ENCODE data around the gene MYO7A.
A peak's percentile ranks its signal among the peaks of the same experiment; 100 is the strongest.

Gene MYO7A

GRCh38 chr11:77083566-77084245 lies 44.3 kb upstream of the MYO7A start:
- peak overlapping the region; percentile 73 for H3K4me3 ChIP-seq (ENCODE audit: low read length, poor library complexity, severe bottlenecking)
- H3K79me2 ChIP-seq (ENCODE audit: insufficient read depth, low read length) = peaks cover 20% of the 10 kb centered on the region; the same call in 1 of the 2 replicates
- peak overlapping the region; percentile 89 for H3K4me2 ChIP-seq (ENCODE audit: low read depth, low read length, poor library complexity, severe bottlenecking)
- H3F3A ChIP-seq (ENCODE audit: low read depth) = no peaks in the 10 kb centered on the region
- TF ChIP-seq, protein P1, sequence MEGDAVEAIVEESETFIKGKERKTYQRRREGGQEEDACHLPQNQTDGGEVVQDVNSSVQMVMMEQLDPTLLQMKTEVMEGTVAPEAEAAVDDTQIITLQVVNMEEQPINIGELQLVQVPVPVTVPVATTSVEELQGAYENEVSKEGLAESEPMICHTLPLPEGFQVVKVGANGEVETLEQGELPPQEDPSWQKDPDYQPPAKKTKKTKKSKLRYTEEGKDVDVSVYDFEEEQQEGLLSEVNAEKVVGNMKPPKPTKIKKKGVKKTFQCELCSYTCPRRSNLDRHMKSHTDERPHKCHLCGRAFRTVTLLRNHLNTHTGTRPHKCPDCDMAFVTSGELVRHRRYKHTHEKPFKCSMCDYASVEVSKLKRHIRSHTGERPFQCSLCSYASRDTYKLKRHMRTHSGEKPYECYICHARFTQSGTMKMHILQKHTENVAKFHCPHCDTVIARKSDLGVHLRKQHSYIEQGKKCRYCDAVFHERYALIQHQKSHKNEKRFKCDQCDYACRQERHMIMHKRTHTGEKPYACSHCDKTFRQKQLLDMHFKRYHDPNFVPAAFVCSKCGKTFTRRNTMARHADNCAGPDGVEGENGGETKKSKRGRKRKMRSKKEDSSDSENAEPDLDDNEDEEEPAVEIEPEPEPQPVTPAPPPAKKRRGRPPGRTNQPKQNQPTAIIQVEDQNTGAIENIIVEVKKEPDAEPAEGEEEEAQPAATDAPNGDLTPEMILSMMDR (conservative IDR thresholded peaks at IDR 0.05; ENCODE audit: low read length) = no peak
- H3K9me3 ChIP-seq (ENCODE audit: insufficient read depth, low read depth, low read length) = no peaks in the 10 kb centered on the region
- no peaks in the 10 kb centered on the region for H3K27me3 ChIP-seq (ENCODE audit: insufficient read depth, low read length, poor library complexity, severe bottlenecking)
- H2AFZ ChIP-seq (ENCODE audit: low read length) = no peak overlapping the region
- H4K20me1 ChIP-seq (ENCODE audit: insufficient read depth, low read length, poor library complexity, severe bottlenecking) = no peaks in the 10 kb centered on the region
- no peaks in the 10 kb centered on the region; the same call in 1 of the 2 replicates for H3K36me3 ChIP-seq (ENCODE audit: insufficient read depth, low read length)
- no peaks in the 10 kb centered on the region for H3K9me2 ChIP-seq (replicated peaks; ENCODE audit: low read depth, low read length)
- peak overlapping the region; percentile 69 for H3K9ac ChIP-seq (ENCODE audit: low read depth, low read length, poor library complexity, severe bottlenecking)
- peaks cover 59% of the 10 kb centered on the region for H3K4me1 ChIP-seq (ENCODE audit: insufficient read depth, low read length, poor library complexity, severe bottlenecking)

GRCh38 chr11:77084581-77085191 lies 43.4 kb upstream of the MYO7A start:
- Histone ChIP-seq H3K9me2 (replicated peaks; ENCODE audit: low read depth, low read length) (no peaks in the 10 kb centered on the region), H3K9me3 (ENCODE audit: insufficient read depth, low read depth, low read length) (no peaks in the 10 kb centered on the region), H2AFZ (ENCODE audit: low read length) (no peak overlapping the region), H3F3A (ENCODE audit: low read depth) (no peaks in the 10 kb centered on the region), H3K4me3 (ENCODE audit: low read length, poor library complexity, severe bottlenecking) (no peak overlapping the region), H4K20me1 (ENCODE audit: insufficient read depth, low read length, poor library complexity, severe bottlenecking) (no peaks in the 10 kb centered on the region), H3K36me3 (ENCODE audit: insufficient read depth, low read length) (no peaks in the 10 kb centered on the region; the same call in 1 of the 2 replicates), H3K27me3 (ENCODE audit: insufficient read depth, low read length, poor library complexity, severe bottlenecking) (no peaks in the 10 kb centered on the region), H3K4me2 (ENCODE audit: low read depth, low read length, poor library complexity, severe bottlenecking) (no peak overlapping the region), H3K79me2 (ENCODE audit: insufficient read depth, low read length) (peaks cover 15% of the 10 kb centered on the region; the same call in 1 of the 2 replicates), H3K9ac (ENCODE audit: low read depth, low read length, poor library complexity, severe bottlenecking) (no peak overlapping the region), H3K4me1 (ENCODE audit: insufficient read depth, low read length, poor library complexity, severe bottlenecking) (peaks cover 52% of the 10 kb centered on the region)
- no peak for TF ChIP-seq EZH2phosphoT487 (IDR thresholded peaks at IDR 0.05; ENCODE audit: borderline replicate concordance)
- TF ChIP-seq, protein P1 (conservative IDR thresholded peaks at IDR 0.05; ENCODE audit: low read length) = no peak

GRCh38 chr11:77085652-77086051 lies 42.4 kb upstream of the MYO7A start:
- no peaks in the 10 kb centered on the region for H3F3A ChIP-seq (ENCODE audit: low read depth)
- no peaks in the 10 kb centered on the region; the same call in 1 of the 2 replicates for H3K36me3 ChIP-seq (ENCODE audit: insufficient read depth, low read length)
- H3K9ac ChIP-seq (ENCODE audit: low read depth, low read length, poor library complexity, severe bottlenecking) = no peak overlapping the region
- H4K20me1 ChIP-seq (ENCODE audit: insufficient read depth, low read length, poor library complexity, severe bottlenecking) = no peaks in the 10 kb centered on the region
- H3K4me3 ChIP-seq (ENCODE audit: low read length, poor library complexity, severe bottlenecking) = no peak overlapping the region
- no peaks in the 10 kb centered on the region for H3K9me3 ChIP-seq (ENCODE audit: insufficient read depth, low read depth, low read length)
- no peak for TF ChIP-seq EZH2phosphoT487 (IDR thresholded peaks at IDR 0.05; ENCODE audit: borderline replicate concordance)
- TF ChIP-seq, protein P1 (conservative IDR thresholded peaks at IDR 0.05; ENCODE audit: low read length) = no peak
- no peaks in the 10 kb centered on the region for H3K27me3 ChIP-seq (ENCODE audit: insufficient read depth, low read length, poor library complexity, severe bottlenecking)
- no peaks in the 10 kb centered on the region for H3K9me2 ChIP-seq (replicated peaks; ENCODE audit: low read depth, low read length)
- H3K4me2 ChIP-seq (ENCODE audit: low read depth, low read length, poor library complexity, severe bottlenecking) = no peak overlapping the region
- peaks cover 12% of the 10 kb centered on the region; the same call in 1 of the 2 replicates for H3K79me2 ChIP-seq (ENCODE audit: insufficient read depth, low read length)
- no peak overlapping the region for H2AFZ ChIP-seq (ENCODE audit: low read length)
- H3K4me1 ChIP-seq (ENCODE audit: insufficient read depth, low read length, poor library complexity, severe bottlenecking) = peaks cover 44% of the 10 kb centered on the region

All from Loucy (cell line).